HTERT RPE-1 (cell line): ENCODE results near the gene DUSP16.
"Not testable (repeated sequence)": the region's sequence is repeated elsewhere in the genome, so short reads cannot be mapped to it uniquely, and the experiment has no call there.

Source experiments
- in situ Hi-C: fragments of 300-500 bp; cut with MboI; formaldehyde crosslinking; loops from 4 replicates; pipeline ENCODE4 v1.14.3; 2020; ENCODE audit warnings: low sequenced_read_pairs

The DUSP16 gene

GRCh38 chr12:12471982-12472961, 90.4 kb downstream of the DUSP16 start:
- in situ Hi-C loops, result not testable (repeated sequence)

DNA sequence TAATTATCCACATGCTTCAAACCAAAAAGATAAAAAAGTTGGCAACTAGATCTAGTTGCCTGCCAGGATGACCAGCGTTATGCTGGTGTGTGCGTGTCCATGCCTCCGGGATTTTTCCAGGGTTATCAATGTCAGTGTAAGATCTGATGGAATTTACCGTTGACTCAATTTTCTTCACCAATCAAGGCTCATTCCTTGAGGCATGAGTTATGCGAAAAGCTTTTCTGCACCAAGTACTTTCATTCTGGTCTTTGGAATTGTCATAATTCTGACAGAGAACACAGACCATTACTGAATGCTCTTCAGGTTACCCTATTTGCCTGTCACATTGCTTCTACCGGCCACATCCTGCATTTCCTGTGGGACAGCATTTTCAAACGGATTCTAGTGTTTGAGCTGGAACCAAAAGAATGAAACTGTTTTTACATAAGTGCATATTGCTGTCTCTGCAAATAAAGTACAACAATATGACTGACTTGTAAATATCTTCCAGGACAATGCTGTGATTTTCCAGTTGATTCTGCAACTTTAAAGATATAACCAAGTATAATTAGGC, 91.8 kb downstream of the DUSP16 start:
- in situ Hi-C loops, result no loop called here

GRCh38 chr12:12469386-12469785, 93.3 kb downstream of the DUSP16 start:
- in situ Hi-C loops, result no loop called here

- in situ Hi-C loops, result no loop called here
Measured at GRCh38 chr12:12468575-12468974, 94.1 kb downstream of the DUSP16 start.

GRCh38 chr12:12467688-12468261, 94.9 kb downstream of the DUSP16 start:
- in situ Hi-C loops, result no loop called here

- in situ Hi-C loops, result no loop called here
Measured at GRCh38 chr12:12467264-12467663, 95.4 kb downstream of the DUSP16 start.

DNA sequence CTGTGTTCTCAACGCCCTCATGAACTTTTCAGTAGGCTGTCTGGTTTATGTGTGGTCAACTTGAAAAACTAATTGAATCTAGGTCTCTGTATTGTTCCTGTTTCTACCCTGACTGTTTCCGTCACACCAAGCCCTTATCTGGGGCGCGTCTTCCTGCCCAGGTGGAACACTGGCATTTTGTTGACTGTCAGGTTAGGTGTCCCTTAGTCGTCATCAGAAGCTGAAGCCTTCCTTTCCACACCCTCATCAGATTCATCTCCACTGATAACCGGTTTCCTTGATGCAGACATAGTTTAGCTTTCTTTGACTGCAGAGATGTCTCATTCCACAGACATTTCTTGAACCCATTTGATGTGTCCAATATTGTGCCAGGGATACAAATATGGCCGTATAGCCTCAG, 96.5 kb downstream of the DUSP16 start:
- in situ Hi-C loops, result no loop called here

- in situ Hi-C loops, result no loop called here
Measured at GRCh38 chr12:12465522-12465921, 97.1 kb downstream of the DUSP16 start.

GRCh38 chr12:12461923-12462315, 100.7 kb downstream of the DUSP16 start:
- in situ Hi-C loops, result no loop called here

GRCh38 chr12:12460935-12461922, 101.4 kb downstream of the DUSP16 start:
- in situ Hi-C loops, result no loop called here

GRCh38 chr12:12456637-12457036, 106.0 kb downstream of the DUSP16 start:
- in situ Hi-C loops, result no loop called here

DNA sequence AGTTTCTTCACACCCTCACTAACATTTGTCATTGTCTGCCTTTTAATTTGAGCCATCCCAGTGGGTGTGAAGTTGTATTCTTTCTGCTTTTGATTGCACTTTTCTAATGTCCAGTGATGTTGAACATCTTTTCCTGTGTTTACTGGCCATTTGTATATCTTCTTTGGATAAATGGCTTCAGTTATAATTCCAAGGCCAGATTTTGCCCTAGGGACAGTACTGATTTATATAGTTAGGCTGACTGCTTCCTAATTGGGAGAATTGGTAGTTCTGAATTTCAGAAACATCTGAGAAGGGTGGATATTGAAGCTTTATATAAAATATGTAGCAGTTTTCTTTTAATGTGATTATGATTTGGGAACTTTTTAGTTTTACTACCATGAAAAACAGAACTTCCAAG, 108.3 kb downstream of the DUSP16 start:
- in situ Hi-C loops, result no loop called here

DNA sequence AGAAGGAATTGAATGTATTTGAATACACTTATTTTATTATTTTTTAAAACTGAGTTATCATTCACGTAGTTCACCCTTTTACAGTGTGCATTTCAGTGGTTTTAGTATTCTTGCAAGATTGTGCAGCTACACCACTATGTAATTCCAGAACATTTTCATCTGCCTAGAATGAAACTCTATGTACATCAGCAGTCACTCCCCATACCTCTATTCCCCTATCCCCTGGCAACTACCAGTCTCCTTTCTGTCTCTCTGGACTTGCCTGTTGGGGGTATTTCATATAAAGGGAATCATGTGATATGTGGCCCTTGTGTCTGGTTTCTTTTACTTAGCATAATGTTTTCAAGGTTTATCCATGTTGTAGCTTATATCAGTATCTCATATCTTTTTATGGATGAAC, 109.0 kb downstream of the DUSP16 start:
- in situ Hi-C loops, result no loop called here

GRCh38 chr12:12452326-12452902, 110.2 kb downstream of the DUSP16 start:
- in situ Hi-C loops, result no loop called here

GRCh38 chr12:12451098-12451497, 111.6 kb downstream of the DUSP16 start:
- in situ Hi-C loops, result no loop called here

DNA sequence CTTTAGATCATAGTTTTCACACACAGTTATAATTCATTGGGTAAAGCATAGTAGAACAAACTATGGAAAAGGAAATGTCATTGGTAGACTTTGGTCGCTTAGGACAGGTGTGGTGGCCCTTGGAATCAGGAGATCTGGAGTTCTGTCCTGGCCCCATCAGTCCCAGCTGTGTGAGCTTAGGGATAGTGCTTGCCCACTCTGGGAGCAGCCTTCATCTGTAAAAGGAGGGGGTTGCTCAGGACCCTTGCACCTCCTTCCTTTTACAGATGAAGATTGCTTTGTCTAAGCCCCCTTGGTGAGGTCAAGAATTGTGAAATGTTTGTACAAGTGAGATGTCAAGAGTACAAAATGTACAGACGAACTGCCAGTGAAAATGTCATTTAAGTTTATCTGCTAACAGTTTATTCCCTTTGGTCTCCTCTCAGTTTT, 112.6 kb downstream of the DUSP16 start:
- in situ Hi-C loops, result no loop called here

DNA sequence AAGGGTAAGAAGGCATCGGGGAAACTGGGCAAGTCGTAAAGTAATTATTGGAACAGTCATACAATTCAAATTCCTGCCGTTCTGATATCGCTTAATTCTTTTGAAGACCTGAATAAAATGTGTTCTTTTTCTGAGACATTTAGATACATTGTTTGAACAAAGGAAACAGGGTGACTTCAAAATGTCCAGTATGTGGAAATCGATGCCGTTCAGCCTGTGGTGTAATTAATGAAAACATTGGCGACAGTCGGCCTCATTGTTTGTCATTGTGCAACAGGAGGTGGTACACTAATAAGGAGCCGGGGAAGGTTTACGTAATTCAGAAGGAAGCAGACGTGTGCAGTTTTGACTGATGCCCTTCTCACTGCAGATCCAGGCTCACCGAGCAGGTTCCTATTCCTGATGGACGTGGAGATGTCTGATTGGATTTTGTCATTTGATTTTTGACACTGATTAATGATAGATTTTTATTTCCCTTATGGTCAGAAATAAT, 113.1 kb downstream of the DUSP16 start:
- in situ Hi-C loops, result no loop called here

DNA sequence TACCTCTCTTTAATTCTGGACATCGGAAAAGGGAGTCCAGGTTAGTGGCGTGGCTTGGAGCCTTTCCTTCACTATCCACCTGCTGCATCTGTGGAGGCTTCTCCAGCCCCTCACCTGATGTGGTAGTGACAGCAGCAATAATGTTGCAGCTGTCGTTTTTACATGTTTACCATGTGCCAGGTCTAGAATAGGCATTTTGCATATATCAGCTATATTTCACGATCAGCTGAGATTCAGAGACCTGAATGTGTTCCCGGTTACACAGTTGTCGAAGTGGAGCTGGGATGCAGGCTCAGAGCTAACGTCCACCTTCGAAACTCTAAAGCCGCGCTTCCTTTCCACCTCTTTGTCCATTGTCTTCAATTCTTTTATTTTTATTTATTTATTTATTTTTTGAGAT, 114.8 kb downstream of the DUSP16 start:
- in situ Hi-C loops, result no loop called here

DNA sequence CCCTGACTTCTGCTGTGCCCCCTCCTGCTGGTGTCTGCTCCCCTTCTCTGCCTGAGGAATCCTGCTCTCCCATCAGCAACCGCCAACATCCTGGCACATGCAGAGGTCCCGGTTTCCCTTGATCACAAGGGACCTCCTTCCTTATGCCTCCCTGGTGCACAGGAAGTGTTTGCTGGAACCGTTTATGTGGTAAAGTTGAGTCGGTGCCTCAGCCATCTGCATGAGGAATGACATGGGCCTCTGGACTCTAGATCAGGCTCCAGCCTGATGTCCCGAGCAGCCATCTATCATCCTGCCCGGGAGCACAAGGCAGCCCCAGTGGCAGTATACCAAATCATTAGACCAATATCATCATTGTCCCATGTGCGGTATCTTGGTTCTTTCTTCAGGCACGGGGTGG, 115.4 kb downstream of the DUSP16 start:
- in situ Hi-C loops, result no loop called here

- in situ Hi-C loops, result no loop called here
Measured at GRCh38 chr12:12446786-12447185, 115.9 kb downstream of the DUSP16 start.
